Measurements from ENCODE around the gene ZNF69.

ZNF69 gene

GRCh38 chr19:11950312-11950711 is 62.7 kb downstream of the ZNF69 start:
- DNase-seq (ENCODE audit: extremely low read depth in 1 of 2, low read depth in 1 of 2) = no peak
